ENCODE measurements around the gene EN2. TPM values are rescaled to one million over a fixed set of nuclear protein-coding genes. Genes with fewer than 3 reads are reported as not detected.

Gene EN2
- total and polyA plus RNA-seq, 4 donors = 0.02 to 0.06 (median 0.04) TPM; not detected in 1

GRCh38 chr7:155471718-155472117, 13.8 kb downstream of the EN2 start:
- TF ChIP-seq CTCF (IDR thresholded peaks at IDR 0.05; ENCODE audit: control extremely low read depth, extremely low read depth) = no peak
- peaks cover 0 to 17% (median 3%) of the 10 kb centered on the region in 5 donors for H3K4me1 ChIP-seq (ENCODE audit: control insufficient read depth in 5 of 5, insufficient read depth in 5 of 5, low read length in 5 of 5)
- no peak for ATAC-seq (ENCODE audit: insufficient read depth, low FRiP score)

GRCh38 chr7:155477476-155477875, 19.5 kb downstream of the EN2 start:
- Histone ChIP-seq H3K4me1 (ENCODE audit: control insufficient read depth in 5 of 5, insufficient read depth in 5 of 5, low read length in 5 of 5) (no peaks in the 10 kb centered on the region), H3K9ac (ENCODE audit: insufficient read depth in 1 of 2, low read length in 2 of 2) (no peak overlapping the region), H3K9me3 (ENCODE audit: control insufficient read depth in 4 of 4, insufficient read depth in 3 of 4, low read length in 3 of 4) (peaks cover 0 to 13% (median 2%) of the 10 kb centered on the region in 4 donors), H3K27me3 (ENCODE audit: control insufficient read depth in 3 of 3, insufficient read depth in 3 of 3, low read length in 2 of 3) (peaks cover 4 to 65% (median 62%) of the 10 kb centered on the region in 3 donors), H3K4me3 (no peak overlapping the region), H3K27ac (ENCODE audit: low read depth in 1 of 2, low read length in 1 of 2) (no peak overlapping the region), H3K36me3 (ENCODE audit: control insufficient read depth in 4 of 4, insufficient read depth in 4 of 4, low read length in 4 of 4) (no peaks in the 10 kb centered on the region)
- TF ChIP-seq CTCF (IDR thresholded peaks at IDR 0.05; ENCODE audit: control extremely low read depth, extremely low read depth) = no peak
- WGBS, 2 donors = 66 to 81% methylated on average over 4 of the region's 4 CpGs
- ATAC-seq (ENCODE audit: insufficient read depth, low FRiP score) (no peak), DNase-seq (no peak)

More at GRCh38 chr7:155471718-155472117, 13.8 kb downstream of the EN2 start:
- H3K9ac ChIP-seq (ENCODE audit: insufficient read depth in 1 of 2, low read length in 2 of 2) = no peak overlapping the region
- no peak overlapping the region for H3K27ac ChIP-seq (ENCODE audit: low read depth in 1 of 2, low read length in 1 of 2)
- H3K27me3 ChIP-seq (ENCODE audit: control insufficient read depth in 3 of 3, insufficient read depth in 3 of 3, low read length in 2 of 3) = peaks cover 14 to 94% (median 92%) of the 10 kb centered on the region in 3 donors
- H3K36me3 ChIP-seq (ENCODE audit: control insufficient read depth in 4 of 4, insufficient read depth in 4 of 4, low read length in 4 of 4) = no peaks in the 10 kb centered on the region
- 13 to 14% methylated on average over 11 of the region's 11 CpGs for WGBS, 2 donors
- DNase-seq = no peak
- peaks cover 0 to 13% (median 2%) of the 10 kb centered on the region in 4 donors for H3K9me3 ChIP-seq (ENCODE audit: control insufficient read depth in 4 of 4, insufficient read depth in 3 of 4, low read length in 3 of 4)
- H3K4me3 ChIP-seq = no peak overlapping the region

- DNase-seq (no peak), ATAC-seq (ENCODE audit: insufficient read depth, low FRiP score) (no peak)
- H3K9me3 ChIP-seq (ENCODE audit: control insufficient read depth in 4 of 4, insufficient read depth in 3 of 4, low read length in 3 of 4) = peaks cover 0 to 2% (median 0%) of the 10 kb centered on the region in 4 donors
- no peak overlapping the region for H3K4me3 ChIP-seq
- TF ChIP-seq CTCF (IDR thresholded peaks at IDR 0.05; ENCODE audit: control extremely low read depth, extremely low read depth) = no peak
- no peaks in the 10 kb centered on the region for H3K36me3 ChIP-seq (ENCODE audit: control insufficient read depth in 4 of 4, insufficient read depth in 4 of 4, low read length in 4 of 4)
- H3K4me1 ChIP-seq (ENCODE audit: control insufficient read depth in 5 of 5, insufficient read depth in 5 of 5, low read length in 5 of 5) = peaks cover 0 to 13% (median 0%) of the 10 kb centered on the region in 5 donors
- H3K9ac ChIP-seq (ENCODE audit: insufficient read depth in 1 of 2, low read length in 2 of 2) = no peak overlapping the region
- H3K27ac ChIP-seq (ENCODE audit: low read depth in 1 of 2, low read length in 1 of 2) = no peak overlapping the region
- peaks cover 0 to 31% (median 27%) of the 10 kb centered on the region in 3 donors for H3K27me3 ChIP-seq (ENCODE audit: control insufficient read depth in 3 of 3, insufficient read depth in 3 of 3, low read length in 2 of 3)
- 92 to 97% methylated on average over 11 of the region's 11 CpGs for WGBS, 2 donors
Observed at GRCh38 chr7:155481764-155482163, 23.8 kb downstream of the EN2 start.
